MM.1S (cell line): Measurements from ENCODE around the gene CMIP.
A peak's percentile ranks its signal among the peaks of the same experiment; 100 is the strongest.

Experiments used
- DNase-seq: peaks from one replicate; pipeline ENCODE4 v3.0.0-alpha.2; 2015
- H2AFZ ChIP-seq: fragments of 300-600 bp; sonication (generic); 2 replicates; pipeline ENCODE4 v1.6.0; 2016; ENCODE audit warnings: antibody characterized with exemption, low read length
- H3F3A ChIP-seq: fragments of 300-600 bp; sonication (generic); 2 replicates; pipeline ENCODE4 v1.6.1; 2016; ENCODE audit warnings: mild to moderate bottlenecking, antibody characterized with exemption, low read length, moderate library complexity, mixed read lengths; ENCODE audit not compliant: insufficient read depth
- H3K27ac ChIP-seq: fragments of 300-600 bp; sonication (generic); 2 replicates; pipeline ENCODE4 v1.5.1; 2016; ENCODE audit warnings: mild to moderate bottlenecking, low read length
- H3K27me3 ChIP-seq: fragments of 300-600 bp; sonication (generic); replicated peaks from 2 replicates; pipeline ENCODE4 v1.6.0; 2016; ENCODE audit warnings: low read length; ENCODE audit not compliant: insufficient read depth
- H3K36me3 ChIP-seq: fragments of 300-600 bp; sonication (generic); replicated peaks from 2 replicates; pipeline ENCODE4 v1.6.1; 2016; ENCODE audit warnings: mild to moderate bottlenecking, low read length, mixed read lengths; ENCODE audit not compliant: insufficient read depth
- H3K4me1 ChIP-seq: fragments of 300-600 bp; sonication (generic); 2 replicates; pipeline ENCODE4 v1.6.1; 2016; ENCODE audit warnings: low read length, mixed read lengths
- H3K4me2 ChIP-seq: fragments of 300-600 bp; sonication (generic); 2 replicates; pipeline ENCODE4 v1.6.0; 2016; ENCODE audit warnings: low read depth, low read length
- H3K4me3 ChIP-seq: fragments of 300-600 bp; sonication (generic); 2 replicates; pipeline ENCODE4 v1.5.1; 2016; ENCODE audit warnings: low read length, mixed read lengths
- H3K79me2 ChIP-seq: fragments of 300-600 bp; sonication (generic); 2 replicates; pipeline ENCODE4 v1.6.1; 2016; ENCODE audit warnings: mixed run types, low read length, mixed read lengths
- H3K9ac ChIP-seq: fragments of 300-600 bp; sonication (generic); 2 replicates; pipeline ENCODE4 v1.6.1; 2016; ENCODE audit warnings: low read length, mixed read lengths
- H3K9me2 ChIP-seq: fragments of 300-600 bp; sonication (generic); replicated peaks from 2 replicates; pipeline ENCODE4 v1.6.1; 2016; ENCODE audit warnings: mild to moderate bottlenecking, low read length, mixed read lengths; ENCODE audit not compliant: insufficient read depth
- H3K9me3 ChIP-seq: fragments of 300-600 bp; sonication (generic); replicated peaks from 2 replicates; pipeline ENCODE4 v1.6.1; 2016; ENCODE audit warnings: mild to moderate bottlenecking, low read length, mixed read lengths; ENCODE audit not compliant: insufficient read depth
- H4K20me1 ChIP-seq: fragments of 300-600 bp; sonication (generic); 2 replicates; pipeline ENCODE4 v1.6.1; 2016; ENCODE audit warnings: mild to moderate bottlenecking, low read length, moderate library complexity, mixed read lengths; ENCODE audit not compliant: insufficient read depth
- EZH2 ChIP-seq: fragments of 300-600 bp; sonication (generic); optimal IDR thresholded peaks from 2 replicates; pipeline ENCODE3; 2017; ENCODE audit warnings: low read depth, mild to moderate bottlenecking, antibody characterized with exemption, low read length, mixed read lengths
- EZH2phosphoT487 ChIP-seq: fragments of 300-600 bp; sonication (generic); IDR thresholded peaks from 2 replicates; pipeline ENCODE4 v1.6.1; 2018; ENCODE audit warnings: antibody characterized with exemption, low read length
- TF ChIP-seq, protein P1 (sequence below): fragments of 300-600 bp; sonication (generic); IDR thresholded peaks from 2 replicates; pipeline ENCODE4 v1.5.1; 2016; ENCODE audit warnings: antibody characterized with exemption, low read length, mixed read lengths

The CMIP gene

DNA sequence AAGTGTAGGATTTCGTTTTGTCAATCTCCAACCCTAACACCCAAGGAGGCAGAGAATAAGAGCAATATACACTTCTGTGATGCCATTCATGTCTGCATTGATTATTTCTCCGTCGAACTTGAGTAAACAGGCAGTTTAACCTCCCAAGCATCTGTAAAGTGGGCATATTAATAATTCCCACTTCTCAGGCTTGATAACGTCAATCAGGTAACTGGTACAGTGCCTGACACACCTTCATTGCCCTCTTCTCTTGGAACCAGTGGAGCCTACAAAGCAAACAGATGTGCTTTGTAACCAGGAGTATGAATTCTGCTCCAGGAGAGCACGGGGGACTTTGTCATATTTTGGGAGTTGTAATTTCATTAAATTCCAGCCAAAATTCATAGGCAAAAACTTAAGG lies 302.0 kb downstream of the CMIP start:
- Histone ChIP-seq H3K9me2 (no peaks in the 10 kb centered on the region), H3K4me2 (peak overlapping the region; percentile 83), H3K27ac (no peak overlapping the region), H2AFZ (peak overlapping the region; percentile 72; the same call in 1 of the 2 replicates), H3K4me3 (peak overlapping the region; percentile 62), H3F3A (no peaks in the 10 kb centered on the region), H4K20me1 (no peaks in the 10 kb centered on the region), H3K9ac (no peak overlapping the region; the same call in 1 of the 2 replicates), H3K9me3 (no peaks in the 10 kb centered on the region), H3K36me3 (no peaks in the 10 kb centered on the region), H3K27me3 (no peaks in the 10 kb centered on the region), H3K79me2 (no peaks in the 10 kb centered on the region), H3K4me1 (peaks cover 7% of the 10 kb centered on the region; the same call in 1 of the 2 replicates)
- TF ChIP-seq, protein P1, sequence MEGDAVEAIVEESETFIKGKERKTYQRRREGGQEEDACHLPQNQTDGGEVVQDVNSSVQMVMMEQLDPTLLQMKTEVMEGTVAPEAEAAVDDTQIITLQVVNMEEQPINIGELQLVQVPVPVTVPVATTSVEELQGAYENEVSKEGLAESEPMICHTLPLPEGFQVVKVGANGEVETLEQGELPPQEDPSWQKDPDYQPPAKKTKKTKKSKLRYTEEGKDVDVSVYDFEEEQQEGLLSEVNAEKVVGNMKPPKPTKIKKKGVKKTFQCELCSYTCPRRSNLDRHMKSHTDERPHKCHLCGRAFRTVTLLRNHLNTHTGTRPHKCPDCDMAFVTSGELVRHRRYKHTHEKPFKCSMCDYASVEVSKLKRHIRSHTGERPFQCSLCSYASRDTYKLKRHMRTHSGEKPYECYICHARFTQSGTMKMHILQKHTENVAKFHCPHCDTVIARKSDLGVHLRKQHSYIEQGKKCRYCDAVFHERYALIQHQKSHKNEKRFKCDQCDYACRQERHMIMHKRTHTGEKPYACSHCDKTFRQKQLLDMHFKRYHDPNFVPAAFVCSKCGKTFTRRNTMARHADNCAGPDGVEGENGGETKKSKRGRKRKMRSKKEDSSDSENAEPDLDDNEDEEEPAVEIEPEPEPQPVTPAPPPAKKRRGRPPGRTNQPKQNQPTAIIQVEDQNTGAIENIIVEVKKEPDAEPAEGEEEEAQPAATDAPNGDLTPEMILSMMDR = no peak
- TF ChIP-seq EZH2phosphoT487 = no peak
- TF ChIP-seq EZH2 = no peak
- no peak for DNase-seq

DNA sequence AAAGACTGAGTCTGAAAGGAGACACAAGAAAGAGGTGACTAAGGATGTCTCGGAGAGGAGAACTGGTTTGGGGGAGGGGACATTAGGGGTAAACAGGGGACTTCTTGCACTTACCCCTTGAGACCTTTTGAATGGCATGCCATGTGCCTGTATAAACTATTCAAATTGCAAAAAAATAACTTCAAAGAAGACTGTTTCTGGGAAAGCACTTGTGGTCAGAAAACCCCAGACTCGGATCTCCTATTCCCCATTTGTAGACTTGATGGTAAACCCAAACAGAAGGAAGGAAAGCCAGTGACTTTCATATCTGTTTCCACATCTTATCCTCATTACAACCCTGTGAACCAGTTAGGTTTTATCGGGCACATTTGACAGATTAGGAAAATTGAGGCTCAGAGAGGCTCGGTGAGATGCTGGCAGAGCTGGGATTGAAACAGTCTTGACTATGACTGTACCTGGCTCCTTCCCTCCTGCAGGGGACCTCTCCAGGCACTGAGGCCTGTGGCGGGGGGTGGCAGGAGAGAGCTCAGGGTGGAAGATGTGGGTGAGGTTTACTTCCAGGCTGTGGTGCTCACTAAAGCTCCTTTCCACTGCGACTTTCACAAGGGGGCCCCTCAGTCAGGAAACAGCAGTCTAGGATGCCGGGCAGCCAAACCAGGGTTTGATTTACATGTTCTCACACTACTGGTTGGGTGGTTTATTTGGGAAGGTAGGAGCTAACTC lies 304.0 kb downstream of the CMIP start:
- no peak for DNase-seq
- no peak overlapping the region for H3K9ac ChIP-seq
- no peaks in the 10 kb centered on the region for H4K20me1 ChIP-seq
- no peaks in the 10 kb centered on the region for H3F3A ChIP-seq
- no peaks in the 10 kb centered on the region for H3K27me3 ChIP-seq
- H3K79me2 ChIP-seq = no peaks in the 10 kb centered on the region
- H3K36me3 ChIP-seq = no peaks in the 10 kb centered on the region
- no peaks in the 10 kb centered on the region for H3K9me3 ChIP-seq
- no peak overlapping the region for H3K27ac ChIP-seq
- TF ChIP-seq EZH2phosphoT487 = no peak
- TF ChIP-seq, protein P1 = 0 out of 2 replicates have a peak, but pooled peaks have one; percentile 7
- H3K9me2 ChIP-seq = no peaks in the 10 kb centered on the region
- no peak overlapping the region for H3K4me3 ChIP-seq
- peaks cover 14% of the 10 kb centered on the region for H3K4me1 ChIP-seq
- H3K4me2 ChIP-seq = 0 out of 2 replicates have a peak overlapping the region, but pooled peaks have one; percentile 15
- 0 out of 2 replicates have a peak overlapping the region, but pooled peaks have one; percentile 23 for H2AFZ ChIP-seq

DNA sequence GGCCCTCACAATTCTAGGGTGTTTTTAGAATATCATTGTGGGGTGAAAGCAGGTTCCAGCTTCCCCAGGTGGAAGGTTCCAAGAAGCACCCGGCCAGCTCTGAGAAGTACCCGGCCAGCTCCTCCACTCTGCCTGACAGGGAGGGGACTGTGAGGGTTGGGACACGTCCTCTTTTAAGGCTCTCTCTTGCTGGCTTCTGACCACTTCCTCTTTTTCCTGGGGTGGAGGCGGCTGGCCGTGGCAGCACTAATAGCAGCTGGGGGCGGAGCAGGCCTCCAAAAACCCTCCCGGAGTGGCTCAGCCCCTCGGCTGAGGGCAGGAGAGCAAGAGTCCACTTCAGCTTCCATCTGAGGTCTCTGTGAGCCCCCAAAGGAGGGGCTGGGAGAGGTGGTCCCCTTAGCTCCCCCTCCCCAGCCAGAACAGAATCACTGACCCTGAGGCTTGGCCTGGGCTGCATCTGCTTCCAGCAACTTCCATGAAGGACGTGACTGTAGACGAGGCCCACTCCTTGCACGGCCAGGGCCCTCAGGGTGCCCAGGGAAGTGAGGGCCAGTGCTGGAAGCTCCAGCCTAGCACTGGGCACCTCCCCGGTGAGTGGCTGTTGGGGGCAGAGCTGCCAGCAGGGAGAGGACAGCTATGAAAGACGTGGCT lies 307.7 kb downstream of the CMIP start:
- H3K4me2 ChIP-seq = peak overlapping the region; percentile 68

More for the DNA sequence above, 307.7 kb downstream of the CMIP start:
- Histone ChIP-seq H3K9ac (peak overlapping the region; percentile 56), H3K27me3 (no peaks in the 10 kb centered on the region), H3K9me2 (no peaks in the 10 kb centered on the region), H3K27ac (peak overlapping the region; percentile 55; the same call in 1 of the 2 replicates), H2AFZ (peak overlapping the region; percentile 95), H3F3A (no peaks in the 10 kb centered on the region), H3K36me3 (no peaks in the 10 kb centered on the region), H3K9me3 (no peaks in the 10 kb centered on the region), H4K20me1 (no peaks in the 10 kb centered on the region), H3K4me3 (no peak overlapping the region), H3K79me2 (no peaks in the 10 kb centered on the region), H3K4me1 (peaks cover 14% of the 10 kb centered on the region)
- TF ChIP-seq EZH2phosphoT487 (no peak), EZH2 (no peak)
- DNase-seq = peak; percentile 50
